KMS-11 (cell line): ENCODE data around the gene PRR12.
"Not testable (repeated sequence)": the region's sequence is repeated elsewhere in the genome, so short reads cannot be mapped to it uniquely, and the experiment has no call there.

Source experiments
- H2AFZ ChIP-seq: fragments of 200-600 bp; sonication (generic); 2 replicates; pipeline ENCODE4 v1.6.1; 2016; ENCODE audit warnings: antibody characterized with exemption, mixed run types, low read depth
- H3K27ac ChIP-seq: fragments of 200-600 bp; sonication (generic); 2 replicates; pipeline ENCODE4 v1.6.1; 2016; ENCODE audit warnings: mild to moderate bottlenecking, mixed run types
- H3K27me3 ChIP-seq: fragments of 200-600 bp; sonication (generic); 2 replicates; pipeline ENCODE4 v1.6.1; 2017; ENCODE audit warnings: mild to moderate bottlenecking, low read depth, mixed run types, moderate library complexity; ENCODE audit not compliant: insufficient read depth
- H3K36me3 ChIP-seq: fragments of 200-600 bp; sonication (generic); 2 replicates; pipeline ENCODE4 v1.6.1; 2017; ENCODE audit warnings: mild to moderate bottlenecking, mixed run types; ENCODE audit not compliant: insufficient read depth
- H3K4me1 ChIP-seq: fragments of 200-600 bp; sonication (generic); 2 replicates; pipeline ENCODE4 v1.6.1; 2016; ENCODE audit warnings: mild to moderate bottlenecking, low read depth, mixed run types; ENCODE audit not compliant: poor library complexity, severe bottlenecking
- H3K4me2 ChIP-seq: fragments of 200-600 bp; sonication (generic); 2 replicates; pipeline ENCODE4 v1.7.0; 2016; ENCODE audit warnings: mild to moderate bottlenecking, mixed run types
- H3K4me3 ChIP-seq: fragments of 200-600 bp; sonication (generic); IDR thresholded peaks from 2 replicates; pipeline ENCODE4 v1.6.1; 2017; ENCODE audit warnings: low read depth, low read length, mixed read lengths; ENCODE audit not compliant: insufficient read depth
- H3K79me2 ChIP-seq: fragments of 200-600 bp; sonication (generic); 2 replicates; pipeline ENCODE4 v1.6.1; 2016; ENCODE audit warnings: low read depth, mixed run types; ENCODE audit not compliant: insufficient read depth
- H3K9ac ChIP-seq: fragments of 200-600 bp; sonication (generic); 2 replicates; pipeline ENCODE4 v1.6.1; 2016; ENCODE audit warnings: mild to moderate bottlenecking, mixed run types
- H4K20me1 ChIP-seq: fragments of 200-600 bp; sonication (generic); 2 replicates; pipeline ENCODE4 v1.6.1; 2016; ENCODE audit warnings: mild to moderate bottlenecking, mixed run types; ENCODE audit not compliant: insufficient read depth
- CTCF ChIP-seq: fragments of 200-600 bp; sonication (generic); conservative IDR thresholded peaks from 2 replicates; pipeline ENCODE4 v1.6.1; 2017; ENCODE audit warnings: low read depth, mild to moderate bottlenecking, antibody characterized with exemption, low read length, moderate library complexity, mixed read lengths

The PRR12 gene

GRCh38 chr19:49631014-49631588 is 40.1 kb downstream of the PRR12 start:
- H2AFZ ChIP-seq, result no peak overlapping the region
- no peaks in the 10 kb centered on the region for H3K4me1 ChIP-seq
- H4K20me1 ChIP-seq, result no peaks in the 10 kb centered on the region
- no peaks in the 10 kb centered on the region for H3K79me2 ChIP-seq
- H3K9ac ChIP-seq, result no peak overlapping the region
- TF ChIP-seq CTCF, result no peak
- no peak overlapping the region for H3K27ac ChIP-seq
- no peak overlapping the region for H3K4me2 ChIP-seq
- no peaks in the 10 kb centered on the region for H3K36me3 ChIP-seq
- H3K4me3 ChIP-seq, result no peak overlapping the region
- H3K27me3 ChIP-seq, result no peaks in the 10 kb centered on the region

- Histone ChIP-seq H3K27ac (no peak overlapping the region), H3K4me1 (no peaks in the 10 kb centered on the region), H3K36me3 (no peaks in the 10 kb centered on the region), H3K27me3 (no peaks in the 10 kb centered on the region), H4K20me1 (no peaks in the 10 kb centered on the region), H3K4me3 (no peak overlapping the region), H3K79me2 (no peaks in the 10 kb centered on the region), H2AFZ (no peak overlapping the region), H3K4me2 (no peak overlapping the region), H3K9ac (no peak overlapping the region)
- no peak for TF ChIP-seq CTCF
Measured at GRCh38 chr19:49631610-49632192, 40.7 kb downstream of the PRR12 start.

GRCh38 chr19:49632576-49632975 is 41.6 kb downstream of the PRR12 start:
- H3K27ac ChIP-seq, result no peak overlapping the region
- H2AFZ ChIP-seq, result no peak overlapping the region
- H3K27me3 ChIP-seq, result no peaks in the 10 kb centered on the region
- no peaks in the 10 kb centered on the region for H4K20me1 ChIP-seq
- no peak overlapping the region for H3K4me3 ChIP-seq
- no peak overlapping the region for H3K4me2 ChIP-seq
- H3K79me2 ChIP-seq, result no peaks in the 10 kb centered on the region
- H3K4me1 ChIP-seq, result no peaks in the 10 kb centered on the region
- no peaks in the 10 kb centered on the region for H3K36me3 ChIP-seq
- H3K9ac ChIP-seq, result no peak overlapping the region
- no peak for TF ChIP-seq CTCF

- not testable (repeated sequence) for H3K27ac ChIP-seq, H3K36me3 ChIP-seq, H3K9ac ChIP-seq, H3K79me2 ChIP-seq, H3K4me2 ChIP-seq, H4K20me1 ChIP-seq, H3K27me3 ChIP-seq, H3K4me3 ChIP-seq, H2AFZ ChIP-seq, H3K4me1 ChIP-seq
Measured at GRCh38 chr19:49633273-49633672, 42.3 kb downstream of the PRR12 start.

GRCh38 chr19:49635530-49636232 is 44.7 kb downstream of the PRR12 start:
- Histone ChIP-seq H3K4me3 (no peak overlapping the region), H4K20me1 (no peaks in the 10 kb centered on the region), H3K36me3 (no peaks in the 10 kb centered on the region), H3K9ac (no peak overlapping the region), H2AFZ (no peak overlapping the region), H3K4me2 (no peak overlapping the region), H3K4me1 (peaks cover 14% of the 10 kb centered on the region), H3K27ac (no peak overlapping the region), H3K79me2 (no peaks in the 10 kb centered on the region), H3K27me3 (peaks cover 14% of the 10 kb centered on the region; the same call in 1 of the 2 replicates)
- TF ChIP-seq CTCF, result no peak
